ENCODE data around the gene MAST1.
"Not testable (repeated sequence)": the region's sequence is repeated elsewhere in the genome, so short reads cannot be mapped to it uniquely, and the experiment has no call there.

MAST1 gene

GRCh38 chr19:12838182-12838885 is at the start of gene MAST1:
Gene MAST1 (plus strand): TSS chr19:12838515. CDS start chr19:12838573, 58 bp downstream.
- DNase-seq, result peak; percentile 55
- in situ Hi-C loops (cut with MboI; ENCODE audit: low pct_unique_long_range_greater_than_20kb, low sequenced_read_pairs), result no loop called here

- peak; percentile 52 for DNase-seq
- in situ Hi-C loops (cut with MboI; ENCODE audit: low pct_unique_long_range_greater_than_20kb, low sequenced_read_pairs), result no loop called here
Observed at GRCh38 chr19:12788682-12789097, 49.6 kb upstream of the MAST1 start.

- in situ Hi-C loops (cut with MboI; ENCODE audit: low pct_unique_long_range_greater_than_20kb, low sequenced_read_pairs), result no loop called here
- DNase-seq, result no peak
Observed at GRCh38 chr19:12789098-12789903, 49.0 kb upstream of the MAST1 start.

GRCh38 chr19:12789904-12790619 is 48.3 kb upstream of the MAST1 start:
- DNase-seq, result peak; percentile 98
- in situ Hi-C loops (cut with MboI; ENCODE audit: low pct_unique_long_range_greater_than_20kb, low sequenced_read_pairs), result no loop called here

- DNase-seq, result no peak
Observed at GRCh38 chr19:12790628-12791344, 47.5 kb upstream of the MAST1 start.

GRCh38 chr19:12791345-12792050 is 46.8 kb upstream of the MAST1 start, which contains the start of gene JUNB:
Gene JUNB (plus strand): TSS chr19:12791486. CDS start chr19:12791772, 286 bp downstream.
- in situ Hi-C loops (cut with MboI; ENCODE audit: low pct_unique_long_range_greater_than_20kb, low sequenced_read_pairs), result no loop called here
- peak; percentile 94 for DNase-seq

More at GRCh38 chr19:12790628-12791344, 47.5 kb upstream of the MAST1 start:
- in situ Hi-C loops (cut with MboI; ENCODE audit: low pct_unique_long_range_greater_than_20kb, low sequenced_read_pairs), result no loop called here

GRCh38 chr19:12792051-12792852 is 46.1 kb upstream of the MAST1 start:
- DNase-seq, result peak; percentile 79
- in situ Hi-C loops (cut with MboI; ENCODE audit: low pct_unique_long_range_greater_than_20kb, low sequenced_read_pairs), result no loop called here

- in situ Hi-C loops (cut with MboI; ENCODE audit: low pct_unique_long_range_greater_than_20kb, low sequenced_read_pairs), result no loop called here
- DNase-seq, result no peak
Observed at GRCh38 chr19:12792853-12793289, 45.4 kb upstream of the MAST1 start.

- in situ Hi-C loops (cut with MboI; ENCODE audit: low pct_unique_long_range_greater_than_20kb, low sequenced_read_pairs), result no loop called here
- DNase-seq, result peak; percentile 90
Observed at GRCh38 chr19:12793290-12794195, 44.8 kb upstream of the MAST1 start.

GRCh38 chr19:12794196-12794941 is 43.9 kb upstream of the MAST1 start:
- in situ Hi-C loops (cut with MboI; ENCODE audit: low pct_unique_long_range_greater_than_20kb, low sequenced_read_pairs), result no loop called here
- no peak for DNase-seq

- DNase-seq, result no peak
- in situ Hi-C loops (cut with MboI; ENCODE audit: low pct_unique_long_range_greater_than_20kb, low sequenced_read_pairs), result no loop called here
Observed at GRCh38 chr19:12794971-12795381, 43.3 kb upstream of the MAST1 start.

- in situ Hi-C loops (cut with MboI; ENCODE audit: low pct_unique_long_range_greater_than_20kb, low sequenced_read_pairs), result no loop called here
Observed at GRCh38 chr19:12796146-12797071, 41.9 kb upstream of the MAST1 start.

GRCh38 chr19:12797141-12797587 is 41.2 kb upstream of the MAST1 start:
- DNase-seq, result no peak
- in situ Hi-C loops (cut with MboI; ENCODE audit: low pct_unique_long_range_greater_than_20kb, low sequenced_read_pairs), result no loop called here

More at GRCh38 chr19:12796146-12797071, 41.9 kb upstream of the MAST1 start:
- peak; percentile 87 for DNase-seq

- in situ Hi-C loops (cut with MboI; ENCODE audit: low pct_unique_long_range_greater_than_20kb, low sequenced_read_pairs); DNase-seq: not testable (repeated sequence)
Observed at GRCh38 chr19:12797607-12798006, 40.7 kb upstream of the MAST1 start.

All from KBM-7 (cell line).